HEK293 (cell line): ENCODE results near the gene TOM1L2.

ENCODE experiments used
- CTCF ChIA-PET: fragments of 350-600 bp; formaldehyde crosslinking; extraction: SDS; loops from one replicate; lab custom pipeline; 2021; ENCODE audit warnings: antibody characterized with exemption; lab: Yijun Ruan, JAX
- POLR2A ChIA-PET: fragments of 300-600 bp; formaldehyde crosslinking; extraction: SDS; loops from one replicate; lab custom pipeline; 2020; ENCODE audit warnings: antibody characterized with exemption, inconsistent platforms; lab: Yijun Ruan, JAX
- H3K27ac ChIP-seq: fragments of 200-500 bp; sonication (Bioruptor generic); 2 replicates; pipeline ENCODE4 v1.5.1; 2014; ENCODE audit warnings: low read depth, low read length, control low read depth, inconsistent platforms; ENCODE audit errors: extremely low read depth
- H3K36me3 ChIP-seq, 2 experiments: fragments of 200-500 bp in 1 of 2; sonication (Bioruptor generic) in 1 of 2; 1 replicate in 1 of 2; 2 replicates in 1 of 2; pipeline ENCODE4 v1.5.1; 2014 to 2017; ENCODE audit warnings: inconsistent platforms in 2 of 2, low read length in 2 of 2; ENCODE audit not compliant: control insufficient read depth in 2 of 2, insufficient read depth in 1 of 2
- H3K4me1 ChIP-seq: fragments of 200-500 bp; sonication (Bioruptor generic); 2 replicates; pipeline ENCODE4 v1.5.1; 2014; ENCODE audit warnings: mild to moderate bottlenecking, low read length, inconsistent platforms; ENCODE audit not compliant: control insufficient read depth, insufficient read depth
- H3K4me3 ChIP-seq: 2 replicates; pipeline ENCODE4 v1.5.1; 2011; ENCODE audit warnings: low read depth, mild to moderate bottlenecking, control low read depth, low read length, moderate library complexity
- H3K9me3 ChIP-seq: fragments of 200-500 bp; sonication (Bioruptor generic); 2 replicates; pipeline ENCODE4 v1.5.1; 2014; ENCODE audit warnings: low read depth, low read length, inconsistent platforms; ENCODE audit not compliant: control insufficient read depth, insufficient read depth
- BCL11A ChIP-seq: fragments of 450-650 bp; formaldehyde crosslinking; IDR thresholded peaks from 2 replicates; pipeline ENCODE4 v1.5.1; 2016; ENCODE audit warnings: low read depth, missing biosample characterization, missing genetic modification characterization
- SP2 ChIP-seq: fragments of 450-650 bp; formaldehyde crosslinking; IDR thresholded peaks from 2 replicates; pipeline ENCODE4 v1.5.1; 2016; ENCODE audit warnings: missing biosample characterization, missing genetic modification characterization
- TCF7L2 ChIP-seq: IDR thresholded peaks from 2 replicates; pipeline ENCODE4 v1.6.1; 2011; ENCODE audit warnings: low read depth, mild to moderate bottlenecking, inconsistent platforms, low read length, moderate library complexity, borderline replicate concordance
- ZFP69B ChIP-seq: fragments of 450-650 bp; formaldehyde crosslinking; IDR thresholded peaks from 2 replicates; pipeline ENCODE4 v1.5.1; 2016; ENCODE audit warnings: missing biosample characterization, missing genetic modification characterization
- ZNF112 ChIP-seq: fragments of 450-650 bp; formaldehyde crosslinking; IDR thresholded peaks from 2 replicates; pipeline ENCODE4 v1.5.0; 2017; ENCODE audit warnings: missing biosample characterization, missing genetic modification characterization
- ZNF184 ChIP-seq: fragments of 450-650 bp; IDR thresholded peaks from 2 replicates; pipeline ENCODE4 v1.5.1; 2018; ENCODE audit warnings: missing biosample characterization, mild to moderate bottlenecking, missing genetic modification characterization
- ZNF335 ChIP-seq: fragments of 450-650 bp; formaldehyde crosslinking; conservative IDR thresholded peaks from 2 replicates; pipeline ENCODE4 v1.5.1; 2016; ENCODE audit warnings: missing biosample characterization, missing genetic modification characterization
- ZNF404 ChIP-seq: fragments of 450-650 bp; formaldehyde crosslinking; IDR thresholded peaks from 2 replicates; pipeline ENCODE4 v1.5.1; 2017; ENCODE audit warnings: missing biosample characterization, missing genetic modification characterization
- ZNF416 ChIP-seq: fragments of 450-650 bp; formaldehyde crosslinking; IDR thresholded peaks from 2 replicates; pipeline ENCODE4 v1.5.1; 2016; ENCODE audit warnings: missing biosample characterization, missing genetic modification characterization
- ZNF423 ChIP-seq: fragments of 450-650 bp; formaldehyde crosslinking; IDR thresholded peaks from 2 replicates; pipeline ENCODE4 v1.5.1; 2016; ENCODE audit warnings: missing biosample characterization, missing genetic modification characterization
- ZNF433 ChIP-seq: fragments of 450-650 bp; formaldehyde crosslinking; IDR thresholded peaks from 2 replicates; pipeline ENCODE4 v1.5.1; 2016; ENCODE audit warnings: missing biosample characterization, missing genetic modification characterization, low read depth
- ZNF514 ChIP-seq: fragments of 450-650 bp; formaldehyde crosslinking; IDR thresholded peaks from 2 replicates; pipeline ENCODE4 v1.5.1; 2016; ENCODE audit warnings: missing biosample characterization, missing genetic modification characterization
- ZNF549 ChIP-seq: fragments of 450-650 bp; IDR thresholded peaks from 2 replicates; pipeline ENCODE4 v1.5.1; 2018; ENCODE audit warnings: missing biosample characterization, missing genetic modification characterization, mild to moderate bottlenecking, inconsistent platforms, moderate library complexity
- ZNF776 ChIP-seq: fragments of 450-650 bp; formaldehyde crosslinking; IDR thresholded peaks from 2 replicates; pipeline ENCODE4 v1.5.0; 2017; ENCODE audit warnings: missing biosample characterization, missing genetic modification characterization, borderline replicate concordance
- ZNF830 ChIP-seq: fragments of 450-650 bp; IDR thresholded peaks from 2 replicates; pipeline ENCODE4 v1.5.0; 2018; ENCODE audit warnings: missing biosample characterization, missing genetic modification characterization, low read depth, mild to moderate bottlenecking, moderate library complexity
- ZNF843 ChIP-seq: fragments of 450-650 bp; formaldehyde crosslinking; IDR thresholded peaks from 2 replicates; pipeline ENCODE4 v1.5.1; 2016; ENCODE audit warnings: missing biosample characterization, missing genetic modification characterization
- ZSCAN16 ChIP-seq: fragments of 450-650 bp; formaldehyde crosslinking; IDR thresholded peaks from 2 replicates; pipeline ENCODE4 v1.5.1; 2016; ENCODE audit warnings: missing biosample characterization, missing genetic modification characterization
- TF ChIP-seq, protein P1 (sequence below): fragments of 450-650 bp; formaldehyde crosslinking; IDR thresholded peaks from 2 replicates; pipeline ENCODE4 v1.5.1; 2017; ENCODE audit warnings: missing biosample characterization, missing genetic modification characterization
- TF ChIP-seq, protein P2 (sequence below): fragments of 450-650 bp; formaldehyde crosslinking; IDR thresholded peaks from 2 replicates; pipeline ENCODE4 v1.5.1; 2017; ENCODE audit warnings: missing biosample characterization, mild to moderate bottlenecking, missing genetic modification characterization, moderate library complexity
- TF ChIP-seq, protein P3 (sequence below): fragments of 450-650 bp; formaldehyde crosslinking; IDR thresholded peaks from 2 replicates; pipeline ENCODE4 v1.5.1; 2016; ENCODE audit warnings: missing biosample characterization, missing genetic modification characterization
- TF ChIP-seq, protein P4 (sequence below): fragments of 450-650 bp; formaldehyde crosslinking; IDR thresholded peaks from 2 replicates; pipeline ENCODE4 v1.5.1; 2016; ENCODE audit warnings: missing biosample characterization, missing genetic modification characterization
- TF ChIP-seq, protein P5 (sequence below): fragments of 450-650 bp; formaldehyde crosslinking; IDR thresholded peaks from 2 replicates; pipeline ENCODE4 v1.5.1; 2016; ENCODE audit warnings: missing biosample characterization, missing genetic modification characterization
- TF ChIP-seq, protein P6 (sequence below): fragments of 450-650 bp; formaldehyde crosslinking; IDR thresholded peaks from 2 replicates; pipeline ENCODE4 v1.5.1; 2016; ENCODE audit warnings: missing biosample characterization, missing genetic modification characterization

Gene TOM1L2

DNA sequence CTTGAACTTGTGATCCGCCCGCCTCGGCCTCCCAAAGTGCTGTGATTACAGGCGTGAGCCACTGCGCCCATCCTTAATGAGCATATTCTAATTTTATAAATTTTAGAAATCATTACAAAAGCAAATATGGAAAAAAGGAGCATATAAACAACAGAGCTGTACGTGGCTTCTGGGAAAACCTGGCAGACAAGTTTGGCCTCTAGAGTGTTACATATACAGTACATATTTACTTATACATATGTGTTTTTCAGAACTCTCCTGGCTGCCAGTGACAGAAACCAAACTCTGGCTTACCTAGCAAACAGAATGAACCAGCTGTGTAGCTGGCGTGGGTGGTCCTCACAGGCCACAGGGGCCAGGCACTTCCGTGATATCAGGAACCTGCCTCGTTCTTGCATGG, 10.6 kb upstream of the TOM1L2 start:
- H3K4me1 ChIP-seq, result no peaks in the 10 kb centered on the region
- no peak overlapping the region for H3K4me3 ChIP-seq
- CTCF ChIA-PET, result interaction anchor here (0.7 to 1.9 kb wide), 3 partner anchors 10 to 414 kb away, joined by 4 to 6 read pairs (median 4); partner anchors contain the start of genes DRC3 and TOM1L2
- H3K27ac ChIP-seq, result no peak overlapping the region
- no peaks in the 10 kb centered on the region for H3K9me3 ChIP-seq
- POLR2A ChIA-PET, result interaction anchor here (1.3 kb wide), 1 partner anchor 10 kb away, joined by 3 read pairs; the partner anchor contains the start of genes DRC3 and TOM1L2
- TF ChIP-seq, protein P1, sequence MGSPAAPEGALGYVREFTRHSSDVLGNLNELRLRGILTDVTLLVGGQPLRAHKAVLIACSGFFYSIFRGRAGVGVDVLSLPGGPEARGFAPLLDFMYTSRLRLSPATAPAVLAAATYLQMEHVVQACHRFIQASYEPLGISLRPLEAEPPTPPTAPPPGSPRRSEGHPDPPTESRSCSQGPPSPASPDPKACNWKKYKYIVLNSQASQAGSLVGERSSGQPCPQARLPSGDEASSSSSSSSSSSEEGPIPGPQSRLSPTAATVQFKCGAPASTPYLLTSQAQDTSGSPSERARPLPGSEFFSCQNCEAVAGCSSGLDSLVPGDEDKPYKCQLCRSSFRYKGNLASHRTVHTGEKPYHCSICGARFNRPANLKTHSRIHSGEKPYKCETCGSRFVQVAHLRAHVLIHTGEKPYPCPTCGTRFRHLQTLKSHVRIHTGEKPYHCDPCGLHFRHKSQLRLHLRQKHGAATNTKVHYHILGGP, result no peak
- TF ChIP-seq ZNF112 (tag by site-specific recombination) (no peak), ZNF830 (tag by site-specific recombination) (no peak), SP2 (tag by site-specific recombination) (no peak), TCF7L2 (no peak), ZNF549 (tag by site-specific recombination) (no peak), ZNF335 (tag by site-specific recombination) (no peak), ZNF184 (tag by site-specific recombination) (no peak)
- TF ChIP-seq, protein P2, sequence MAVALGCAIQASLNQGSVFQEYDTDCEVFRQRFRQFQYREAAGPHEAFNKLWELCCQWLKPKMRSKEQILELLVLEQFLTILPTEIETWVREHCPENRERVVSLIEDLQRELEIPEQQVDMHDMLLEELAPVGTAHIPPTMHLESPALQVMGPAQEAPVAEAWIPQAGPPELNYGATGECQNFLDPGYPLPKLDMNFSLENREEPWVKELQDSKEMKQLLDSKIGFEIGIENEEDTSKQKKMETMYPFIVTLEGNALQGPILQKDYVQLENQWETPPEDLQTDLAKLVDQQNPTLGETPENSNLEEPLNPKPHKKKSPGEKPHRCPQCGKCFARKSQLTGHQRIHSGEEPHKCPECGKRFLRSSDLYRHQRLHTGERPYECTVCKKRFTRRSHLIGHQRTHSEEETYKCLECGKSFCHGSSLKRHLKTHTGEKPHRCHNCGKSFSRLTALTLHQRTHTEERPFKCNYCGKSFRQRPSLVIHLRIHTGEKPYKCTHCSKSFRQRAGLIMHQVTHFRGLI, result no peak
- no peaks in the 10 kb centered on the region for H3K36me3 ChIP-seq

DNA sequence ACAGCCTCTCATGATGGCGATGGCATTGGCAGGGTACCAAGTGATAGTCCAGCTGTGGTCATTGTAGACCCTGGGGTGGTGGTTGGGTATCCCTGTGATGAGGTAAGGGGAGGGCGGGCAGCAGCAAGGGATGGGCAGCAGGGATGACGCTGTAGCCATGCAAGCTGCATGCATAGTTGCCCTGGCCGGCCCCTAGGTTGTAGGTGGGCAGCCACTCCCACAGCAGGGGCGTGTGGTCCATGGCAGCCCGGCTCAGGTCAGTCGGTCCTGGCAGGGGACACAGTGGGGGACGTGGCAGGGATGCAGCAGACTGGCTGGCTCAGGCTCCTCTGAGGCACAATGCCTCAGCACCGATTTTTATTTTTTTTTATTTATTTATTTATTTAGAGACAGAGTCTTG, 9.1 kb upstream of the TOM1L2 start:
- no peaks in the 10 kb centered on the region for H3K36me3 ChIP-seq
- H3K27ac ChIP-seq, result no peak overlapping the region
- TF ChIP-seq ZNF404, result no peak
- TF ChIP-seq ZNF433 (tag by site-specific recombination), result no peak
- no peak for TF ChIP-seq ZNF776 (tag by site-specific recombination)
- CTCF ChIA-PET, result no interaction called here
- H3K4me1 ChIP-seq, result no peaks in the 10 kb centered on the region
- H3K9me3 ChIP-seq, result no peaks in the 10 kb centered on the region
- POLR2A ChIA-PET, result interaction anchor here (2.0 kb wide), 1 partner anchor 9 kb away, joined by 9 read pairs; the partner anchor contains the start of genes DRC3 and TOM1L2
- no peak overlapping the region for H3K4me3 ChIP-seq

DNA sequence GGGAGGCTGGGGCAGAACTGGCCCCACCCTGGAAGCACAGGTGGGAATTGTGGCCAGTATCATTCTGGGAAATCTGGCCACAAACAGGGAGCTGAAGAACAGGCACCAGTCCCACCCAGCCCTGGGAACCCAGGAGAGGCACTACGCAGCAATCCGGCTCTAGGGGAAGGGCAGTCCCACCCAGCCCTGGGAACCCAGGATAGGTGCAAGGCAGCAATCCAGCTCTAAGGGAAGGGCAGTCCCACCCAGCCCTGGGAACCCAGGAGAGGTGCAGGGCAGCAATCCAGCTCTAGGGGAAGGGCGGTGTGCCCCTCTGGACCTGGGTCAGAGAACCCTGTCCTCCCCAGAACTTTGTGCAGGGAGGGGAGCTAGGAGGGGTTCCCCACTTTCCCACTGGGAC, 7.6 kb upstream of the TOM1L2 start:
- Histone ChIP-seq H3K36me3 (no peaks in the 10 kb centered on the region), H3K4me3 (no peak overlapping the region), H3K27ac (no peak overlapping the region), H3K9me3 (no peaks in the 10 kb centered on the region), H3K4me1 (no peaks in the 10 kb centered on the region)
- ChIA-PET POLR2A (interaction anchor here (0.7 to 2.0 kb wide), 4 partner anchors 7 to 493 kb away, joined by 3 to 9 read pairs (median 6); partner anchors contain the start of genes DRC3 and TOM1L2), CTCF (interaction anchor here (0.6 to 1.1 kb wide), 2 partner anchors 39 to 61 kb away, joined by 3 to 4 read pairs; no protein-coding TSS in a partner anchor)
- TF ChIP-seq, protein P3, sequence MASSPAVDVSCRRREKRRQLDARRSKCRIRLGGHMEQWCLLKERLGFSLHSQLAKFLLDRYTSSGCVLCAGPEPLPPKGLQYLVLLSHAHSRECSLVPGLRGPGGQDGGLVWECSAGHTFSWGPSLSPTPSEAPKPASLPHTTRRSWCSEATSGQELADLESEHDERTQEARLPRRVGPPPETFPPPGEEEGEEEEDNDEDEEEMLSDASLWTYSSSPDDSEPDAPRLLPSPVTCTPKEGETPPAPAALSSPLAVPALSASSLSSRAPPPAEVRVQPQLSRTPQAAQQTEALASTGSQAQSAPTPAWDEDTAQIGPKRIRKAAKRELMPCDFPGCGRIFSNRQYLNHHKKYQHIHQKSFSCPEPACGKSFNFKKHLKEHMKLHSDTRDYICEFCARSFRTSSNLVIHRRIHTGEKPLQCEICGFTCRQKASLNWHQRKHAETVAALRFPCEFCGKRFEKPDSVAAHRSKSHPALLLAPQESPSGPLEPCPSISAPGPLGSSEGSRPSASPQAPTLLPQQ (tag by site-specific recombination), result no peak
- TF ChIP-seq BCL11A (tag by site-specific recombination), result no peak
- no peak for TF ChIP-seq ZNF843
- TF ChIP-seq ZNF423, result no peak
- no peak for TF ChIP-seq ZSCAN16
- no peak for TF ChIP-seq ZNF335 (tag by site-specific recombination)
- TF ChIP-seq, protein P4, sequence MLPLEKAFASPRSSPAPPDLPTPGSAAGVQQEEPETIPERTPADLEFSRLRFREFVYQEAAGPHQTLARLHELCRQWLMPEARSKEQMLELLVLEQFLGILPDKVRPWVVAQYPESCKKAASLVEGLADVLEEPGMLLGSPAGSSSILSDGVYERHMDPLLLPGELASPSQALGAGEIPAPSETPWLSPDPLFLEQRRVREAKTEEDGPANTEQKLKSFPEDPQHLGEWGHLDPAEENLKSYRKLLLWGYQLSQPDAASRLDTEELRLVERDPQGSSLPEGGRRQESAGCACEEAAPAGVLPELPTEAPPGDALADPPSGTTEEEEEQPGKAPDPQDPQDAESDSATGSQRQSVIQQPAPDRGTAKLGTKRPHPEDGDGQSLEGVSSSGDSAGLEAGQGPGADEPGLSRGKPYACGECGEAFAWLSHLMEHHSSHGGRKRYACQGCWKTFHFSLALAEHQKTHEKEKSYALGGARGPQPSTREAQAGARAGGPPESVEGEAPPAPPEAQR (tag by site-specific recombination), result no peak
- TF ChIP-seq, protein P5, sequence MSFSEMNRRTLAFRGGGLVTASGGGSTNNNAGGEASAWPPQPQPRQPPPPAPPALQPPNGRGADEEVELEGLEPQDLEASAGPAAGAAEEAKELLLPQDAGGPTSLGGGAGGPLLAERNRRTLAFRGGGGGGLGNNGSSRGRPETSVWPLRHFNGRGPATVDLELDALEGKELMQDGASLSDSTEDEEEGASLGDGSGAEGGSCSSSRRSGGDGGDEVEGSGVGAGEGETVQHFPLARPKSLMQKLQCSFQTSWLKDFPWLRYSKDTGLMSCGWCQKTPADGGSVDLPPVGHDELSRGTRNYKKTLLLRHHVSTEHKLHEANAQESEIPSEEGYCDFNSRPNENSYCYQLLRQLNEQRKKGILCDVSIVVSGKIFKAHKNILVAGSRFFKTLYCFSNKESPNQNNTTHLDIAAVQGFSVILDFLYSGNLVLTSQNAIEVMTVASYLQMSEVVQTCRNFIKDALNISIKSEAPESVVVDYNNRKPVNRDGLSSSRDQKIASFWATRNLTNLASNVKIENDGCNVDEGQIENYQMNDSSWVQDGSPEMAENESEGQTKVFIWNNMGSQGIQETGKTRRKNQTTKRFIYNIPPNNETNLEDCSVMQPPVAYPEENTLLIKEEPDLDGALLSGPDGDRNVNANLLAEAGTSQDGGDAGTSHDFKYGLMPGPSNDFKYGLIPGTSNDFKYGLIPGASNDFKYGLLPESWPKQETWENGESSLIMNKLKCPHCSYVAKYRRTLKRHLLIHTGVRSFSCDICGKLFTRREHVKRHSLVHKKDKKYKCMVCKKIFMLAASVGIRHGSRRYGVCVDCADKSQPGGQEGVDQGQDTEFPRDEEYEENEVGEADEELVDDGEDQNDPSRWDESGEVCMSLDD (tag by site-specific recombination), result no peak
- TF ChIP-seq ZNF514, result no peak
- no peak for TF ChIP-seq ZFP69B
- TF ChIP-seq, protein P6, sequence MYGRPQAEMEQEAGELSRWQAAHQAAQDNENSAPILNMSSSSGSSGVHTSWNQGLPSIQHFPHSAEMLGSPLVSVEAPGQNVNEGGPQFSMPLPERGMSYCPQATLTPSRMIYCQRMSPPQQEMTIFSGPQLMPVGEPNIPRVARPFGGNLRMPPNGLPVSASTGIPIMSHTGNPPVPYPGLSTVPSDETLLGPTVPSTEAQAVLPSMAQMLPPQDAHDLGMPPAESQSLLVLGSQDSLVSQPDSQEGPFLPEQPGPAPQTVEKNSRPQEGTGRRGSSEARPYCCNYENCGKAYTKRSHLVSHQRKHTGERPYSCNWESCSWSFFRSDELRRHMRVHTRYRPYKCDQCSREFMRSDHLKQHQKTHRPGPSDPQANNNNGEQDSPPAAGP (tag by site-specific recombination), result no peak
- no peak for TF ChIP-seq ZNF416 (tag by site-specific recombination)
